ENCODE measurements around the gene RAF1.
"Not testable (repeated sequence)": the region's sequence is repeated elsewhere in the genome, so short reads cannot be mapped to it uniquely, and the experiment has no call there.

RAF1 gene

GRCh38 chr3:12633108-12633507 is 30.8 kb downstream of the RAF1 start:
- DNase-seq, result no peak

DNA sequence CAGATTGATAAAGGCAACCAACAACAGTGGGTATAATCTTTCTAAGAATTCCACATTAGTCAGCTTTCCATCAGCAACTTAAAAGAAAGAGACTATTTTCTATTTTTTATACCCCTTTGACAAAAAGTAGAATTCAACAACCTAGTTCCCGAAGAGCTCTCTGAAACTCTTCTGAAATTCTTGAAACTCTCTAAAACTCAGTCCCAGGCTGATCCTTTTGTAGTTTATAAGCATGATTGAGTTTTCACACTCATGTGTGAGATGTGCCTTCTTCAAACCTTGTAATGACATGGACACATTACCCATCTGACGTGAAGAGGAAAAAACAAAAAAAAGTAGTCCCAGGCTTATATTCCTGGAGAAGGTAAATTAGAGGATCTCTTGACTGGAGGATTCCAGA is 31.4 kb downstream of the RAF1 start:
- DNase-seq, result no peak

DNA sequence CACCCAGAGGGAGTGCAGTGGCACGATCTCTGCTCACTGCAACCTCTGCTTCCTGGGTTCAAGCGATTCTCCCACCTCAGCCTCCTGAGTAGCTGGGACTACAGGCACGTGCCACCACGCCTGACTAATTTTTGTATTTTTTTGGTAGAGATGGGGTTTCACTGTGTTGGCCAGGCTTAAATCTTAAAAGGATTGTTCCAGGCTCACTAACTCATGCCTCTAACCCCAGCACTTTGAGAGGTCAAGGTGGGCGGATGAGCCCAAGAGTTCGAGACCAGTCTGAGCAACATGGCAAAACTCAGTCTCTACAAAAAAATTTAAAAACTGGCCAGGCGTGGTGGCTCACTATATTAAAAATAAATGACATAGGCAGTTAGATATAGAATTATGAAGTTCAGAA is 33.1 kb downstream of the RAF1 start:
- not testable (repeated sequence) for DNase-seq

- DNase-seq, result no peak
These were observed 33.6 kb downstream of the RAF1 start for GRCh38 chr3:12630292-12630691.

DNA sequence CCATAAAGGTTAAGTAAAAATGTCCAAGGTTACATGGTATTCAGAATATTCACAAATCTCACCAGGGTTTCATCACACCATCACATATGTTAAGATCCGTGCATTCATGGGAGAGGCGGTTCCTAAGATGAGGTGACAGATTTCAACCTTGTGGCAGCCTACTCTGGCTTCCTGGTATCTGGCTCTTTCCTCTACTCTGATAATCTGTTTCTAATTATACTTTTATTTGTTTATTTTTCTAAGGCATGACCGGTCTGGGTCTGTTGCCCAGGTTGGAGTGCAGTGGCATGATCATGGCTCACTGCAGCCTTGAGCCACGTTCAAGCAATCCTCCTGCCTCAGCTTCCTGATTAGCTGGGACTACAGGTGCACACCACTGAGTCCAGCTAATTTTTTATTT is 34.4 kb downstream of the RAF1 start:
- no peak for DNase-seq

- DNase-seq, result no peak
These were observed 35.1 kb downstream of the RAF1 start for GRCh38 chr3:12628813-12629212.

DNA sequence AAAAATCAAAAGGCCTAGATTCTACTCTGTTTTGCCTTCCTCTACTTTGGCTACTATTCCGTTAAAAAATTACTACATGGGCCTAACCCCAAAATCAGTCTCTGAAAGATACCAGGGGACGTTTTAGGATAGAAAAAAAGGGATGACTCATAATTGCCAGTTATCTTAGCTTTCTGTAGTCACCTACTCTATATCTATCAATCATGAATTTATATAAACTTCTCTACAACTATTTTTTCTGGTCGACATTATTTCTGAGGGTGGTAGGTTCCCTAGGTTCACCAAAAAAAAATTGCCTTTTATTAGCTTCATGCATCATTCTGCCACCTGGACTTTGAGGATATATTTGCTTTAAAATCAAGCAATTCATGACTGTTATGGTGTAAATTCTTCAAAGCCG is 36.5 kb downstream of the RAF1 start:
- no peak for DNase-seq

GRCh38 chr3:12624964-12625363 is 39.0 kb downstream of the RAF1 start:
- not testable (repeated sequence) for DNase-seq

DNA sequence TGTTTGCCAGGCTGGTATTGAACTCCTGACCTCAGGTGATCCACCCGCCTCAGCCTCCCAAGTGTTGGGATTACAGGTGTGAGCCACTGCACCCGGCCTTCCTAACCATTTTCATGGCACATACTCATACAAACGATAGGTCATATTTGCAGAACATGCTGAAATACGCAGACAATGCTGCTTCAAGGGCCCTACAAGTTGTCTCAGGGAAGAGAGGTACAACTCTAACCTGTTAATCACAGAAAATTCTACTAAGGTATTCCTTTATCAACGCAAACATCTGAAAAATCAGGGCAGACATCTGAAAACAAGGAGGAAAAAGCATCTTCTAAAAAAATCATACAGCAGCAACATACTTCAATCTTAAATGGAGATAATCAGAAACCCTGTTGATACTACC is 39.9 kb downstream of the RAF1 start:
- DNase-seq, result no peak

- DNase-seq, result no peak
These were observed 41.6 kb downstream of the RAF1 start for GRCh38 chr3:12622335-12622734.

DNA sequence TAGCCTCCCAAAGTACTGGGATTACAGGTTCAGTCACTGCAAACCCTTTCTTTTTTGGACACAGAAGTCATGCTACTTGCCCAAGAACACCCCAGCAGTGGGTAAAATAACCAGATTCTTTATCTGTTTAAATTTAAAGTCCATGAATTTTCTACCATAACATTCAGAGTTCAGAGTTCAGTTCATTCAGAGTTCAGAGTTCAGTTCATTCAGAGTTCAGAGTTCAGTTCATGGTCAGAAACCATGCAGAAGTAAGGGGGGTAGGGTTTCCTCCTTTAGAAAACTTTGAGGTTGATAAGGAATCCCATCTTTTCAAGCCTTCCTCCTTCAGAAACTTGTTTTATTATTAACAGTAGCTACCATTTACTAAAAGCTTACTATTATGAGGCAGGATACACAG is 43.2 kb downstream of the RAF1 start:
- DNase-seq, result no peak

- DNase-seq, result no peak
These were observed 43.6 kb downstream of the RAF1 start for GRCh38 chr3:12620305-12620704.

DNA sequence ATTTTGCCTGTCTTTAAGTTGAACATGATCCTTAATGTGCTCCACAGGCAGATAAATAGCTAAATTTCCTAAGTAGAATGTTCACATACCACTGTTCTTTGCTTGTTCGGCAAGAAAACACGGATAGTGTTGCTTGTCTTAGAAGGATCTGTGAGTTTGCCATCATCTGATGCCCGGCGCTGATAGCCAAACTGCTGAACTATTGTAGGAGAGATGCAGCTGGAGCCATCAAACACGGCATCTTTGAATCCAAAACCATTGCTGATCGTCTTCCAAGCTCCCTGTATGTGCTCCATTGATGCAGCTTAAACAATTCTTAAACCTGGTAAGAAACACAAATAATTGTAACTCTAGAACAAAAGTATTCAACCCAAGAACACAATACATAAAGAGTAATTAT is 45.5 kb downstream of the RAF1 start:
- DNase-seq, result no peak

DNA sequence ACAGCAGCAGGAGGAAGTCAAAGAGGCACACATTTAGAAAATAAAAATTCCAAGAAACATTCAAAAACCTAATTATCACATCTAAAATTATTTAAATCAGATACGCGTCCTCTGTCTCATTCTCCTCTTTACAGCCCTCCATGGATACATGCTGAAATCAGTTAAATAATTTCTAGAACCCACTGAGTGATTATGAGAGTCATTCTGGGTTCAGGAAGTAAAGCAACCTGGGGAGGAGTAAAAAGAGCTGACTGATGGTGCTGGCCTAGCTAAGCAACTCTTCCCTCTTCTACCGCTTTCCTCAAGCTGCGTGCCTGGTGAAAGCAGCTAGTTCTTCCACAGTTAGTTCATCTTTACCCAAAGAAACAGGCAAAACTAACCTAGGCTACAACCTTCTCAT is 48.7 kb downstream of the RAF1 start:
- DNase-seq, result no peak

- DNase-seq, result no peak
These were observed 50.7 kb downstream of the RAF1 start for GRCh38 chr3:12613250-12613649.

DNA sequence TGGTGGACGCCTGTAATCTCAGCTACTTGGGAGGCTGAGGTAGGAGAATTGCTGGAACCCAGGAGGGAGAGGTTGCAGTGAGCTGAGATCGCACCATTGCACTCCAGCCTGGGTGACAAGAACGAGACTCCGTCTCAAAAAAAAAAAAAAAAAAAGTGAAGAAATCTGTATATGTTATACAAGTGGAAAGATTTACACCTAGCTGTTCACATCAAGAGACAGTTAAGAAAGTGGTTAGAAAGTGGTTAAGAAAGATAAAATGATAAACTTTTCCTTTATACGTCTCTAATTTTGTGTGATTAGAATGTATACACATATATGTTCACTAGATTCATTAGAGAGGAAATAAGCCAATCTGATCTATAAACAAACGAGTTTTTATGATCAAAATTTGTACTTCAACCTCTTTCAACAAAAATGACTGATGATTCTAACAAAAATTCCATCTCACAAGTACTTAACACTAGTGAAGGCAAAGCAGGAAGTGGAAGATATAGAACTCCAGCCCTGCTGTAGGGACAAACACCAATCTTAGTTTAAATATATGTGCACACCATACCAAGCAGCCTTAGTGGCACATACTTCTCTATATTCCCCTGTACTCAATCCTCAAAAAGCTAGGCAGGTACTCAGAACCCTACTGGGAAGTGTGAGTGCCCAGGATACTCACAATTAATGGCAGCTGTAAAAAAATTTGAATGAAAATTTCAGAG is 51.2 kb downstream of the RAF1 start:
- DNase-seq, result no peak

DNA sequence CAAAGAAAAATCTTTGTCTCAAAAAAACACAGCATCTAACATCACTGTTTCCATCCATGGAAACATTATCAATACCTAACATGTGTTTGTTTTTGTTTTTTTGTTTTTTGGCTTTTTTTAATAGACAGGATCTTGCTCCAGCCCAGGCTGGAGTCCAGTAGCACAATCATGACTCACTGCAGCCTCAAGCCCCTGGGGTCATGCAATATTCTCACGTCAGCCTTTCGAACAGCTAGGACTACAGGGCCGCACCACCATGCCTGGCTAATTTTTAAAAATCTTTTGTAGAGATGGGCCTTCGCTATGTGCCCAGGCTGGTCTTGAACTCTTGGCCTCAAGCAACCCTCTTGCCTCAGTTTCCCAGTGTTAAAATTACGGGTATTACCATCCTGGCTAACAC is 52.8 kb downstream of the RAF1 start:
- DNase-seq, result no peak

DNA sequence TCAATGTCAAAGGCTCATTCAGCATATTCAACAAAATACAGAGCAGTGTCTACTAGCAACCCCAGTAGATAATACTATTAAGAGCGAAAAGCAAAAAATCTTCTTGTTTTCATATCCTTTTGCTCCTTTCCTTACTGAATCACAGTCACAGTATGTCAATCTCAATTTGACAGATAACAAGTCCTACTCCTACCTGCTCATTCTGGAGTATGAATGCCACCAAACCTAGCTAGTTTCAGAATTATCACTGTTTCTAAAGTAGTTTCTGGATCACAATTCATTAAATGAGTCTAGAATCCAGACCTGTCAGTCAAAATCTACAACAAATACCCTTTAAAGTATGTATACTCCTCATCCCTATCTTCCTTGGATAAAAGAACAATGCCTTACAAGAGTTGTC is 55.5 kb downstream of the RAF1 start:
- no peak for DNase-seq

DNA sequence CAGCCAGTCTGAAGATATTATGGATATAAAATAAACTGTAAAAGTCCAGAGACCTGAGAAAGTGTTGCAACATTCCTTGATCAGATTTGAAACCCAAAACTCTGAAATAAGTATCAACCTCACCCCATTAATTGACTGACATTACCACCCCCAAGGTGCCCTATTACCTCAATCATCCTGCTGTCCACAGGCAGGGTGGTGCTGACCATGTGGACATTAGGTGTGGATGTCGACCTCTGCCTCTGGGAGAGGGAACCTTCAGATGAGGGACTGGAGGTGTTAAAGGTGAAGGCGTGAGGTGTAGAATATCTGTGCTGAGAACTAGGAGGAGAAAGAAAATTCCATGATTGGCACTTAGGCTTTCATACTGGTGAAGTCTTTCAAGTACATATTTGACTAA is 59.9 kb downstream of the RAF1 start:
- DNase-seq, result no peak

DNA sequence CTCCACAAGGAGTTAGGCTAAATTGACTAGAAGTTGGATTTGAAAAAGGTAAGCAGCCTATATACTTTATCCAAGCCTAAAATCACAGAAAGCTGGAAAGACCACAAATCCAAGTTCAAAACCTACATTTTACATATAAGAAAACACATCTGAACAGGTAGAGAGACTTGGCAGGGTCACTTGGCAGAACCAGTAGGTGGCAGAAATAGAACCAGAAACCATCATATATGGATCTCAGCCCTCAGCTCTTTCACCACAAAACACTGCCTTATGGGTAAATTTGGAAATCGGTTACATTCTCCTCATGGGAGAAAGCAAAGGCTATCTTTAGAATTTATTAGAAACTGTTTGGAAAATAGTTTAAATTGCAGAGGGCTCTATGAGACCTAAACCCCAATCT is 62.8 kb downstream of the RAF1 start:
- DNase-seq, result no peak

GRCh38 chr3:12598890-12599289 is 65.0 kb downstream of the RAF1 start:
- DNase-seq, result no peak

- no peak for DNase-seq
These were observed 70.4 kb downstream of the RAF1 start for GRCh38 chr3:12593473-12593872.

GRCh38 chr3:12591997-12592715 is 71.8 kb downstream of the RAF1 start:
- no peak for DNase-seq

DNA sequence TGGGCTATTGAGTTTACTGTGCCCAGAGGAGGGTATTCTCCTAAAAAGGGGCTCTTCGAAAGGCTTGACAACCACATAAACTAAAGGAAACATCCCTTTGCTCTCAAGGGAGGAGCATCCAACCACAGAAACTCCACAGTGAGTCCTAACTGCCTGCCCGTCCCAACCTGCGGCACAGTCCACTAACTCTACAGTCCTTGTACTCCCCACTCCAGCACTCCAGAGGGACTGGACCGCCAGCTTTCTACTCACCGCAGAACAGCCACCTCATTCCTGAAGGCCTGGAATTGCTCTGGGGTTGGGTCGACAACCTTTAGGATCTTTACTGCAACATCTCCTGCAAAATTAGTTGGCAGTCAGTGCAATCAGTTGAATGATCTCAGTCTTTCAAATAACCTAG is 72.5 kb downstream of the RAF1 start:
- no peak for DNase-seq

DNA sequence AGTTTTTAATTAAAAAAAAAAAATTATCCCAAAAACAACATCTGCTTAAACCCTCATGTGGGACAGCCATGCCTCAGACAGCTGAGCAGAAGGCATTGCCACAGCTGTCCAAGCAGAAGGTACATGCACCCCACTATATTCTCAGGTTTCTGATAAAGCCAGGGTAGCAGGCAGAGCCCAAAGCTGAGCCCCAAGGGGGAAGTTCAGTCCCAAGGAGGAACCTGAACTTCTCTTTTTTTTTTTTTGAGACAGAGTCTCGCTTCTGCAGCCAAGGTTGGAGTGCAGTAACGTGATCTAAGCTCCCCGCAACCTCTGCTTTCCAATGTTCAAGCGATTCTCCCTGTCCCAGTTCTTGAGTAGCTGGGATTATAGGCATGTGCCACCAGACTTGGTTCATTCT is 73.8 kb downstream of the RAF1 start:
- no peak for DNase-seq
